ENCODE results near the gene KIF23.

The KIF23 gene

DNA sequence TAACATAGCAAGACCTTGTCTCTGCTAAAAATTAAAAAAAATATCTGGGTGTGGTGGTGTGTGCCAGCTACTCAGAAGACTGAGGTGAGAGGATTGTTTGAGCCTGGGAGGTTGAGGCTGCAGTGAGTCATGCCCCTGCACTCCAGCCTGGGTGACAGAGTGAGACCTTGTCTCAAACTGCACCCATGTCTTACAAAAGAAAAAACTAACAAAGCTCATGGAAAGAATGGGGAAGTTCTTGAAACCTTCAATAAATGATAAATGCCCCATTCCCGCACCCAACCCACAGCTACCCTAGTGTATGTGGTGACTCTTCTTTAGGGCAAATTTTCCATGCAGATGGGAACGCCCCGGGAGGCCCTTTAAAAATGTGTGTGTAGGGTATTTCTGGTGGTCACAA is 66.8 kb downstream of the KIF23 start:
- Histone ChIP-seq H3K9me3 (ENCODE audit: insufficient read depth, low read length) (no peaks in the 10 kb centered on the region), H3K27me3 (ENCODE audit: low read length) (no peaks in the 10 kb centered on the region), H3K4me3 (ENCODE audit: insufficient read depth, low read length, poor library complexity, severe bottlenecking) (no peak overlapping the region), H2AFZ (ENCODE audit: low read depth, low read length, severe bottlenecking) (no peak overlapping the region), H3K9ac (ENCODE audit: low read length) (no peak overlapping the region), H3K79me2 (ENCODE audit: insufficient read depth, low read length) (no peaks in the 10 kb centered on the region), H3K4me2 (ENCODE audit: low read depth, low read length, poor library complexity, severe bottlenecking) (no peak overlapping the region), H3K9me2 (replicated peaks; ENCODE audit: insufficient read depth, low read length) (no peaks in the 10 kb centered on the region), H3K36me3 (ENCODE audit: low read length) (no peaks in the 10 kb centered on the region), H4K20me1 (ENCODE audit: low read depth, low read length) (no peaks in the 10 kb centered on the region), H3K27ac (ENCODE audit: low read depth, low read length) (no peak overlapping the region), H3F3A (ENCODE audit: insufficient read depth) (no peaks in the 10 kb centered on the region)
- TF ChIP-seq, protein P1, sequence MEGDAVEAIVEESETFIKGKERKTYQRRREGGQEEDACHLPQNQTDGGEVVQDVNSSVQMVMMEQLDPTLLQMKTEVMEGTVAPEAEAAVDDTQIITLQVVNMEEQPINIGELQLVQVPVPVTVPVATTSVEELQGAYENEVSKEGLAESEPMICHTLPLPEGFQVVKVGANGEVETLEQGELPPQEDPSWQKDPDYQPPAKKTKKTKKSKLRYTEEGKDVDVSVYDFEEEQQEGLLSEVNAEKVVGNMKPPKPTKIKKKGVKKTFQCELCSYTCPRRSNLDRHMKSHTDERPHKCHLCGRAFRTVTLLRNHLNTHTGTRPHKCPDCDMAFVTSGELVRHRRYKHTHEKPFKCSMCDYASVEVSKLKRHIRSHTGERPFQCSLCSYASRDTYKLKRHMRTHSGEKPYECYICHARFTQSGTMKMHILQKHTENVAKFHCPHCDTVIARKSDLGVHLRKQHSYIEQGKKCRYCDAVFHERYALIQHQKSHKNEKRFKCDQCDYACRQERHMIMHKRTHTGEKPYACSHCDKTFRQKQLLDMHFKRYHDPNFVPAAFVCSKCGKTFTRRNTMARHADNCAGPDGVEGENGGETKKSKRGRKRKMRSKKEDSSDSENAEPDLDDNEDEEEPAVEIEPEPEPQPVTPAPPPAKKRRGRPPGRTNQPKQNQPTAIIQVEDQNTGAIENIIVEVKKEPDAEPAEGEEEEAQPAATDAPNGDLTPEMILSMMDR (IDR thresholded peaks at IDR 0.05; ENCODE audit: insufficient read depth, low read length, poor library complexity, severe bottlenecking) = no peak
- TF ChIP-seq EZH2phosphoT487 (conservative IDR thresholded peaks at IDR 0.05; ENCODE audit: low read length) = no peak

DNA sequence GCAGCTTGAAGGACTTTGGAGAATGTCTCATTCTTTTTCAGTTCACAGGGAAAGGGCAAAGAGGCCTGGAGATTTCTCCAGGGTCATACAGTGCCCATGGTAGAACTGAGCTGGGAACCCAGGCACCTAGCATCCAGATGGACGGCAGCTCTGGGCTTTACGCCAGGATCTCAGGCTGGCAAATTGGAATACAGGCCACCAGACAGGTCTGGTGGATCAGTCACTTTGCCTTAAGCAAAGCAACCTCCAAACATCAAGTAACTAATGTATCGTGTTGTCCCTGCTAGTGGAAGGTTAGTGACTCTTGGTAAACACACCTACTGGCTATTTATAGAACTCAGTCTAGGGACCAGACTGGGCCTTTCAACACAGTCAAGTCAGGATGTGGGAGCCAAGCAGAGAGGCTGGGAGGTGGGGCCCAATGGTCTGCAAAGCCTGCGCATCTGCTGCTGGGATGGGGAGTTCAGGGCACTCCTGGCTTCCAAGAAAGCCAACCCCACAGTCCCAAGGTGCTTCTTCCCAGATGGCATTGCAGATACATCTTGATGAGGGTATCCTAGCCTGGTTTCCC is 68.6 kb downstream of the KIF23 start:
- H4K20me1 ChIP-seq (ENCODE audit: low read depth, low read length) = no peaks in the 10 kb centered on the region
- H3K27me3 ChIP-seq (ENCODE audit: low read length) = no peaks in the 10 kb centered on the region
- no peaks in the 10 kb centered on the region for H3K36me3 ChIP-seq (ENCODE audit: low read length)
- H3F3A ChIP-seq (ENCODE audit: insufficient read depth) = no peaks in the 10 kb centered on the region
- H2AFZ ChIP-seq (ENCODE audit: low read depth, low read length, severe bottlenecking) = no peak overlapping the region
- no peak for TF ChIP-seq EZH2phosphoT487 (conservative IDR thresholded peaks at IDR 0.05; ENCODE audit: low read length)
- TF ChIP-seq, protein P1 (IDR thresholded peaks at IDR 0.05; ENCODE audit: insufficient read depth, low read length, poor library complexity, severe bottlenecking) = no peak
- no peaks in the 10 kb centered on the region for H3K79me2 ChIP-seq (ENCODE audit: insufficient read depth, low read length)
- no peak overlapping the region for H3K27ac ChIP-seq (ENCODE audit: low read depth, low read length)
- no peak overlapping the region for H3K4me3 ChIP-seq (ENCODE audit: insufficient read depth, low read length, poor library complexity, severe bottlenecking)
- no peak overlapping the region for H3K9ac ChIP-seq (ENCODE audit: low read length)
- H3K4me2 ChIP-seq (ENCODE audit: low read depth, low read length, poor library complexity, severe bottlenecking) = no peak overlapping the region
- H3K9me2 ChIP-seq (replicated peaks; ENCODE audit: insufficient read depth, low read length) = no peaks in the 10 kb centered on the region
- H3K9me3 ChIP-seq (ENCODE audit: insufficient read depth, low read length) = no peaks in the 10 kb centered on the region

DNA sequence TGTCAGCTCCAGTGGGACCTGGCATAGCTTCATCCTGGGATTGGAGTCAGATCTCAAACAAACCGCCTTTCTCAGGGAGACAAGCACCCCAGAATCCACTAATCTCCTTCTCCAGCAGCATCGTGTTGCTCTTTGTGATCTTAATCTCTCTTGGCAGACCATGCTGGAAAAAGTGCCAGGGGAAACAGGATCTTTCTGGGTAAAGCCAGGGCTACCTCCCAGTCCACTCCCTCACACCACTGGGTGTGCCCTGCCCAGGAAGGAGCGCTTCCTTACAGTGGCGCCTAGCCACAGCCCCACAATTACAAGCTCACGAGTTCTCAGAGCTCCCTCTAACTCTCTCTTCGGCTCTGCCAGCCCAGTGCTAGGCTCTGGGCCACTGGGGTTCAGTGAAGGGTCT is 70.7 kb downstream of the KIF23 start:
- H3K27ac ChIP-seq (ENCODE audit: low read depth, low read length) = no peak overlapping the region
- H2AFZ ChIP-seq (ENCODE audit: low read depth, low read length, severe bottlenecking) = no peak overlapping the region
- no peaks in the 10 kb centered on the region for H3K79me2 ChIP-seq (ENCODE audit: insufficient read depth, low read length)
- H3K9me3 ChIP-seq (ENCODE audit: insufficient read depth, low read length) = no peaks in the 10 kb centered on the region
- no peaks in the 10 kb centered on the region for H3K27me3 ChIP-seq (ENCODE audit: low read length)
- TF ChIP-seq, protein P1 (IDR thresholded peaks at IDR 0.05; ENCODE audit: insufficient read depth, low read length, poor library complexity, severe bottlenecking) = no peak
- TF ChIP-seq EZH2phosphoT487 (conservative IDR thresholded peaks at IDR 0.05; ENCODE audit: low read length) = no peak
- H3K36me3 ChIP-seq (ENCODE audit: low read length) = no peaks in the 10 kb centered on the region
- H4K20me1 ChIP-seq (ENCODE audit: low read depth, low read length) = no peaks in the 10 kb centered on the region
- H3K9ac ChIP-seq (ENCODE audit: low read length) = no peak overlapping the region
- H3K4me3 ChIP-seq (ENCODE audit: insufficient read depth, low read length, poor library complexity, severe bottlenecking) = no peak overlapping the region
- H3K9me2 ChIP-seq (replicated peaks; ENCODE audit: insufficient read depth, low read length) = no peaks in the 10 kb centered on the region
- H3K4me2 ChIP-seq (ENCODE audit: low read depth, low read length, poor library complexity, severe bottlenecking) = no peak overlapping the region
- H3F3A ChIP-seq (ENCODE audit: insufficient read depth) = no peaks in the 10 kb centered on the region

Data from SU-DHL-6 (cell line).